Measurements from ENCODE around the gene AK1. TPM values are rescaled to one million over a fixed set of nuclear protein-coding genes. Genes with fewer than 3 reads are reported as not detected.

Gene AK1
- total and polyA plus RNA-seq, 10 of the 15 experiments (the other 5 are each of a cell fraction or from before 2014, with no cell fraction given), result 0.23 to 3.1 (median 1.8) TPM

- FAIRE-seq (peak; percentile 87), DNase-seq (ENCODE audit: low read depth, low spot score) (no peak), ATAC-seq (peak; percentile 96)
- Histone ChIP-seq H3K27me3 (replicated peaks in 1 of 2; ENCODE audit: control insufficient read depth in 2 of 2, insufficient read depth in 2 of 2, low read length in 1 of 2) (no peaks in the 10 kb centered on the region), H3K4me3 (no peak overlapping the region), H4K20me1 (ENCODE audit: control insufficient read depth, insufficient read depth) (no peaks in the 10 kb centered on the region), H3K27ac (ENCODE audit: control insufficient read depth, insufficient read depth) (no peak overlapping the region), H3K79me2 (ENCODE audit: control insufficient read depth, insufficient read depth, low read length) (no peaks in the 10 kb centered on the region), H3K36me3 (ENCODE audit: control insufficient read depth in 2 of 2, insufficient read depth in 2 of 2, low read length in 1 of 2) (no peaks in the 10 kb centered on the region), H2AFZ (ENCODE audit: control insufficient read depth, low read depth, low read length) (no peak overlapping the region), H3K9me3 (replicated peaks; ENCODE audit: control insufficient read depth, insufficient read depth, low read length) (no peaks in the 10 kb centered on the region), H3K4me2 (ENCODE audit: control insufficient read depth, insufficient read depth) (no peak overlapping the region), H3K4me1 (ENCODE audit: control insufficient read depth, insufficient read depth, low read length) (peaks cover 22% of the 10 kb centered on the region), H3K9ac (ENCODE audit: control insufficient read depth, insufficient read depth, low read length) (no peak overlapping the region)
- CTCF ChIA-PET, result interaction anchor here (0.7 to 6.2 kb wide), 50 partner anchors 8 to 368 kb away, joined by 3 to 91 read pairs (median 5); partner anchors contain the start of genes AK1, CDK9, ENG and PTRH1
- RAD21 ChIA-PET (ENCODE audit: unreplicated experiment), result interaction anchor here (0.5 to 2.8 kb wide), 26 partner anchors 10 to 344 kb away, joined by 3 to 44 read pairs (median 4); partner anchors contain the start of genes CDK9, FPGS, SH2D3C and ST6GALNAC4
- SMC1A ChIA-PET (ENCODE audit: uncharacterized antibody, unreplicated experiment), result interaction anchor here (0.5 to 2.0 kb wide), 30 partner anchors 13 to 473 kb away, joined by 3 to 20 read pairs (median 4); partner anchors contain the start of genes CDK9, FPGS, PTRH1 and SLC2A8
- in situ Hi-C loops (cut with MboI), result no loop called here
- BruUV-seq (replicated peaks), result no TSS peak
- POLR2A ChIA-PET, result interaction anchor here (0.5 to 1.2 kb wide), 9 partner anchors 16 to 750 kb away, joined by 3 to 10 read pairs (median 5); partner anchors contain the start of gene TOR2A
- intact Hi-C loops (cut with micrococcal nuclease; ENCODE audit: unreplicated experiment), result loop anchor here (1.0 to 5.0 kb wide), 5 partner anchors 51 to 365 kb away; partner anchors contain the start of genes CDK9 and TOR2A
- WGBS (ENCODE audit: insufficient coverage, insufficient replicate concordance, low lambda C conversion rate, missing lambda C conversion rate), result 42% methylated on average over 18 of the region's 18 CpGs
- peak; percentile 28; the same call in 1 of the 2 replicates for TF ChIP-seq ZNF207 (IDR thresholded peaks at IDR 0.05; ENCODE audit: borderline replicate concordance)
- peak; percentile 94 for TF ChIP-seq SMC3 (IDR thresholded peaks at IDR 0.05; ENCODE audit: borderline replicate concordance, low read length)
- peak; percentile 26 for TF ChIP-seq SP1 (IDR thresholded peaks at IDR 0.05; ENCODE audit: low read depth, low read length)
- TF ChIP-seq POLR2AphosphoS5 (IDR thresholded peaks at IDR 0.05; ENCODE audit: low read length), result no peak
- 0 out of 2 replicates have a peak, but pooled peaks have one; percentile 25 for TF ChIP-seq NR2F1 (conservative IDR thresholded peaks at IDR 0.05)
- peak; percentile 90 for TF ChIP-seq TCF12 (IDR thresholded peaks at IDR 0.05; ENCODE audit: low read depth, low read length)
- TF ChIP-seq MYB (IDR thresholded peaks at IDR 0.05; ENCODE audit: borderline replicate concordance, low read depth, low read length), result no peak
- no peak for TF ChIP-seq NFXL1 (IDR thresholded peaks at IDR 0.05; ENCODE audit: borderline replicate concordance)
- TF ChIP-seq YY1 (IDR thresholded peaks at IDR 0.05; ENCODE audit: low read depth, low read length), result peak; percentile 73
- peak; percentile 22; the same call in 1 of the 2 replicates for TF ChIP-seq ATF3 (IDR thresholded peaks at IDR 0.05; ENCODE audit: borderline replicate concordance, extremely low read depth, low read depth, low read length)
- peak; percentile 87 to 98 (median 91) for TF ChIP-seq CTCF (IDR thresholded peaks at IDR 0.05 in 2 of 3, conservative IDR thresholded peaks at IDR 0.05 in 1 of 3; ENCODE audit: control insufficient read depth in 2 of 3, extremely low read depth in 1 of 3, insufficient read depth in 1 of 3, low read depth in 3 of 3, low read length in 3 of 3)
- TF ChIP-seq TCF3 (IDR thresholded peaks at IDR 0.05; ENCODE audit: borderline replicate concordance, insufficient read depth, low read depth, low read length), result peak; percentile 88
- peak; percentile 59; the same call in 1 of the 2 replicates for TF ChIP-seq SMARCA5 (IDR thresholded peaks at IDR 0.05)
- no peak for TF ChIP-seq RBBP5 (conservative IDR thresholded peaks at IDR 0.05)
- TF ChIP-seq DPF2 (IDR thresholded peaks at IDR 0.05), result peak; percentile 51; the same call in 1 of the 2 replicates
- TF ChIP-seq POLR2AphosphoS2 (IDR thresholded peaks at IDR 0.05; ENCODE audit: low read depth, low read length), result no peak
- TF ChIP-seq RB1 (IDR thresholded peaks at IDR 0.05; ENCODE audit: borderline replicate concordance), result peak; percentile 40; the same call in 1 of the 2 replicates
- no peak for TF ChIP-seq RELB (IDR thresholded peaks at IDR 0.05; ENCODE audit: low read depth)
- no peak for TF ChIP-seq SREBF2 (IDR thresholded peaks at IDR 0.05; ENCODE audit: low read length)
Measured at GRCh38 chr9:127869310-127870152, 7.9 kb downstream of the AK1 start.

Measured in GM12878 (cell line).